Tibial artery (tissue), 4 donors: ENCODE measurements around the gene UQCRFS1.

Experiments
- DNase-seq, 2 donors: peaks; one replicate each; pipeline ENCODE4 v3.0.0-alpha.2; 2019
- H3K27ac ChIP-seq, 2 donors: fragments of 200-600 bp; sonication (generic) in 1 of 2; 1 replicate in 1 of 2; 2 replicates in 1 of 2; pipeline ENCODE4 v1.5.1; 2018 to 2019; ENCODE audit warnings: mild to moderate bottlenecking in 1 of 2
- H3K27me3 ChIP-seq, 2 donors: fragments of 200-600 bp; sonication (generic) in 1 of 2; one replicate each; pipeline versions ENCODE4 v1.5.1 to v1.6.0; 2016 to 2019
- H3K36me3 ChIP-seq, 3 donors: fragments of 200-600 bp; sonication (generic) in 2 of 3; one replicate each; pipeline ENCODE4 v1.5.1; 2016 to 2019; ENCODE audit warnings: mild to moderate bottlenecking in 2 of 3
- H3K4me1 ChIP-seq, 4 donors: fragments of 200-600 bp; sonication (generic) in 2 of 4; 1 replicate in 3 of 4; 2 replicates in 1 of 4; pipeline ENCODE4 v1.5.1; 2016 to 2019
- H3K4me3 ChIP-seq, 2 donors: fragments of 200-600 bp; sonication (generic) in 1 of 2; 1 replicate in 1 of 2; 2 replicates in 1 of 2; pipeline ENCODE4 v1.5.1; 2018 to 2019; ENCODE audit warnings: mild to moderate bottlenecking in 2 of 2
- H3K9me3 ChIP-seq, 3 donors: fragments of 200-600 bp; sonication (generic) in 1 of 3; one replicate each; pipeline ENCODE4 v1.5.1; 2016 to 2019
- intact Hi-C: fragments of 100-400 bp; cut with DNase I; formaldehyde crosslinking; loops from one replicate; pipeline ENCODE4 v1.15.0; 2023; ENCODE audit warnings: low total_unique reads
- TF ChIP-seq, protein P1 (sequence below), 2 experiments: fragments of 200-600 bp in 1 of 2; fragments of 450-650 bp in 1 of 2; IDR thresholded peaks; one replicate each; pipeline ENCODE4 v1.5.1; 2017 to 2019; ENCODE audit warnings: antibody characterized with exemption in 2 of 2, mild to moderate bottlenecking in 1 of 2, moderate library complexity in 1 of 2

UQCRFS1 gene

DNA sequence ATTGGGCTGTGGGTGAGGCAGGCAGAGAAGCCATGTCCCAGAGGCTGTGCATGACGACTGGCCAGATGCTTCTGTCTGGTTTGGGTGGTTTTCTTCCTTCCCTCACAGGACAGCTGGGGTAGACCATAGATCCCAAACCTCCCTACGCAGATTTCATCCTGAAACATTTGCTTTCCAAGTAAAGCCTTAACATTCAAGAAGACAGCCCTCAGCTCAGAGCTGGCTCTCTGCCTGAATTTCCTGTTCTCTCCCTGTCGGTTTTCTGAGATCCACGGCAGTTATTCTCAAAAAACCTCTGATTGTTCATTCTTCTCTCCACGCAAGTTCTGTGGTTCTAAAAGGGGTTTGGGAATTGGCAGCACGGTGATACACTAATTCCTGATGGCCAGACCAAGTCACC is 25.3 kb downstream of the UQCRFS1 start:
- TF ChIP-seq, protein P1, sequence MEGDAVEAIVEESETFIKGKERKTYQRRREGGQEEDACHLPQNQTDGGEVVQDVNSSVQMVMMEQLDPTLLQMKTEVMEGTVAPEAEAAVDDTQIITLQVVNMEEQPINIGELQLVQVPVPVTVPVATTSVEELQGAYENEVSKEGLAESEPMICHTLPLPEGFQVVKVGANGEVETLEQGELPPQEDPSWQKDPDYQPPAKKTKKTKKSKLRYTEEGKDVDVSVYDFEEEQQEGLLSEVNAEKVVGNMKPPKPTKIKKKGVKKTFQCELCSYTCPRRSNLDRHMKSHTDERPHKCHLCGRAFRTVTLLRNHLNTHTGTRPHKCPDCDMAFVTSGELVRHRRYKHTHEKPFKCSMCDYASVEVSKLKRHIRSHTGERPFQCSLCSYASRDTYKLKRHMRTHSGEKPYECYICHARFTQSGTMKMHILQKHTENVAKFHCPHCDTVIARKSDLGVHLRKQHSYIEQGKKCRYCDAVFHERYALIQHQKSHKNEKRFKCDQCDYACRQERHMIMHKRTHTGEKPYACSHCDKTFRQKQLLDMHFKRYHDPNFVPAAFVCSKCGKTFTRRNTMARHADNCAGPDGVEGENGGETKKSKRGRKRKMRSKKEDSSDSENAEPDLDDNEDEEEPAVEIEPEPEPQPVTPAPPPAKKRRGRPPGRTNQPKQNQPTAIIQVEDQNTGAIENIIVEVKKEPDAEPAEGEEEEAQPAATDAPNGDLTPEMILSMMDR (IDR thresholded peaks at IDR 0.05): no peak
- DNase-seq: no peak
- intact Hi-C loops: no loop called here

DNA sequence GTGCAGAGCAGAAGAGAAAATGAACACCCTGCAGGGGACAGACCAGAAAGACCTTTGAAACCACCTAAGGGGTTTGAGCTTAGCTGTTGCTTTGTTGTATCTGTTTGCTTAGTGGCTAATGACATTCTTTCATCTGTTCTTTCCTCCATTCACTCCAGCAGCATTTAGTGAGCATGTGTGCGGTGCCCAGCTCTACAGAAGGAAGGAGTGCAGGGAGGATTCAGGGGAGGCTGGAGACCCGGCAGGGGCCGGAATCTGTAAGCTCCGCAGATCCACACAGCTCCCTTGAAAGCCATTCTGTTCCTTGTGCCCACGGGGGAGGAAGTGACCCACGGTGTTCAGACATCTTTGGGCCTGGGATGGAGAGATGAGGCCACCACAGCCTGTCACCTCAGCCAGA is 27.5 kb downstream of the UQCRFS1 start:
- TF ChIP-seq, protein P1 (IDR thresholded peaks at IDR 0.05): no peak
- intact Hi-C loops: no loop called here
- no peak for DNase-seq
- Histone ChIP-seq H3K9me3 (no peaks in the 10 kb centered on the region), H3K4me1 (no peaks in the 10 kb centered on the region), H3K27ac (no peak overlapping the region), H3K36me3 (no peaks in the 10 kb centered on the region), H3K27me3 (peaks cover 0 to 2% of the 10 kb centered on the region in 2 donors), H3K4me3 (no peak overlapping the region)

More for the DNA sequence above, 25.3 kb downstream of the UQCRFS1 start:
- H3K4me1 ChIP-seq: no peaks in the 10 kb centered on the region
- peaks cover 0 to 2% of the 10 kb centered on the region in 2 donors for H3K27me3 ChIP-seq
- H3K27ac ChIP-seq: no peak overlapping the region
- H3K9me3 ChIP-seq: no peaks in the 10 kb centered on the region
- no peaks in the 10 kb centered on the region for H3K36me3 ChIP-seq
- H3K4me3 ChIP-seq: no peak overlapping the region

DNA sequence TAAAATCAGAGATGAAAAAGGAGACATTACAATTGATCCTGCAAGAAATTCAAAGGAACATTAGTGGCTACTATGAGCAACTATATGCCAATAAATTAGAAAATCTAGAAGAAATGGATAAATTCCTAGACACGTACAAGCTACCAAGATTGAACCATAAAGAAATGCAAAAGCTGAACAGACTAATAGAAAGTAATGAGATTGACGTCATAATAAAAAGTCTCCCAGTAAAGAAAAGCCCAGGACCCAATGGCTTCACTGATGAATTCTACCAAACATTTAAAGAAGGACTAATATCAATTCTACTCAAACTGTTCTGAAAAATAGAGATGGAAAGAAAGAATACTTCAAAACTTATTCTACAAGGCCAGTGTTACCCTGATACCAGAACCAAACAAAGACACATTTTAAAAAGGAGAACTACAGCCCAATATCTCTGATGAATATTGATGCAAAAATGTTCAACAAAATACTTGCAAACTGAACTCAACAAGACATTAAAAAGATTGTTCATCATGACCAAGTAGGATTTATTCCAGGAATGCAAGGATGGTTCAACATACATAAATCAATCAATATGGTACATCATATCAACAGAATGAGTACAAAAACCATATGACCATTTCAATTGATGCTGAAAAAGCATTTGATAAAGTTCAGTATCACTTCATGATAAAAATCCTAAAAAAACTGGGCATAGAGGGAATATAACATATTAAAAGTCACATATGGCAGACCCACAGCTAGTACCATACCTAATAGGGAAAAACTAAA is 35.8 kb downstream of the UQCRFS1 start:
- no peaks in the 10 kb centered on the region for H3K36me3 ChIP-seq
- TF ChIP-seq, protein P1 (IDR thresholded peaks at IDR 0.05): no peak
- no peaks in the 10 kb centered on the region for H3K27me3 ChIP-seq
- H3K4me3 ChIP-seq: no peak overlapping the region
- DNase-seq: no peak
- peaks cover 6 to 34% (median 10%) of the 10 kb centered on the region in 3 donors for H3K9me3 ChIP-seq
- intact Hi-C loops: no loop called here
- no peaks in the 10 kb centered on the region for H3K4me1 ChIP-seq
- H3K27ac ChIP-seq: no peak overlapping the region

DNA sequence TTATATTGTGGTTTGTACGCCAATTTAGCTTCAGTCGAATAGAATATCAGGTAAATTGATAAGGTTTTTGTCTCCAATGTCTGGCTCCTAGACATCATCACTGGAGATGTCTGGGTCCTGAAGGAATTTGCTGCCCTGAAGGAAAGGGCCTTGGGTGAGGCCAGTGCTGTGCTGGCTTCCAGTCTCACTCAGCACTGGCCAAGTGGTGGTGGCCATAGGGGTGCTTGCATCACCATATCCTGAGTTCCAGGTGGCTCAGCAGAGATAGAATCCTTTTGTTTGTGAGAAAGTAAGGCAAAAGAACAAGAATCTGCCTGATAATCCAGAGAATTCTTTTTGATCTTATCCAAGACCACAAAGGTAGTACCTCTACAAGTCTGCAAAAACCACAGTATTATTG is 39.1 kb downstream of the UQCRFS1 start:
- TF ChIP-seq, protein P1 (IDR thresholded peaks at IDR 0.05): no peak
- Histone ChIP-seq H3K27ac (no peak overlapping the region), H3K9me3 (peaks cover 6 to 25% (median 10%) of the 10 kb centered on the region in 3 donors), H3K36me3 (no peaks in the 10 kb centered on the region), H3K4me3 (no peak overlapping the region), H3K27me3 (no peaks in the 10 kb centered on the region), H3K4me1 (no peaks in the 10 kb centered on the region)
- DNase-seq: no peak
- intact Hi-C loops: no loop called here

DNA sequence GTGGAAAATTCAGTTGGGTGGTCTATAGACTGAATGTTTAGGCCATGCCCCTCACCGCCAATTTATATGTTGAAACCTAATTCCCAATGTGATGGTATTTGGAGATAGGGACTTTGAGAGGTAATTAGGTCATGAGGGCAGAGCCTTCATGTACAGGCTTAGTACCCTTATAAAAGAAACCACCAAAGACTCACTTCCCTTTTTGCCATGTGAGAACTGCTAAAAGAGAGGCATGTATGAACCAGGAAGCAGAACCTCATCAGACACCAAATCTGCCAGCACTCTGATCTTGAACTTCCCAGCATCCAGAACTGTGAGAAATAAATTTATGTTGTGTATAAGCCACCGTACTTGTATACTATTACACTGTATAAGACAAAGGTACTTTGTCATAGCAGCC is 40.6 kb downstream of the UQCRFS1 start:
- Histone ChIP-seq H3K36me3 (no peaks in the 10 kb centered on the region), H3K4me3 (no peak overlapping the region), H3K9me3 (peaks cover 0 to 9% (median 6%) of the 10 kb centered on the region in 3 donors), H3K27ac (no peak overlapping the region), H3K4me1 (no peaks in the 10 kb centered on the region), H3K27me3 (no peaks in the 10 kb centered on the region)
- intact Hi-C loops: no loop called here
- TF ChIP-seq, protein P1 (IDR thresholded peaks at IDR 0.05): no peak
- DNase-seq: no peak
